ENCODE results near the gene PPM1E. TPM values are rescaled to one million over a fixed set of nuclear protein-coding genes. Genes with fewer than 3 reads are reported as not detected.
"Not testable (repeated sequence)": the region's sequence is repeated elsewhere in the genome, so short reads cannot be mapped to it uniquely, and the experiment has no call there.

Gene PPM1E
- total RNA-seq, 2 experiments from 2014 or later, result 0.07 TPM; not detected in 1

DNA sequence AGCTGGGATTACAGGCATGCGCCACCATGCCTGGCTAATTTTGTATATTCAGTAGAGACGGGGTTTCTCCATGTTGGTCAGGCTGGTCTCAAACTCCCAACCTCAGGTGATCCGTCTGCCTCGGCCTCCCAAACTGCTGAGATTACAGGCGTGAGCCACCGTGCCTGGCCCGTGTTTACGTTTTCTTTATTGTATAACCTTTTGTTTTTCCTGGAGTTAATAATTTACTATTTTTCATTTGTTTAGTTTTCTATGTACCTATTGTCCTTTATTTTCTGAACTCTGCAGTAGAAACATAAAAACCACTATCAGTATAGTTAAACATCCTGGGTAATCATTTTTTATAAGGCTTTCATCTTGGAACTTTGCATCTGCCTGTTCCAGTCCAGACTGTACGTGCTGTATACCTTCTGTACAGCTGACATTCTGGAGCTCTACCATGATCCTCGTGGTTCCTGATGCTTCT lies 73.6 kb downstream of the PPM1E start:
- ChIA-PET CTCF (no interaction called here), POLR2A (no interaction called here)
- Mint-ChIP-seq H3K27ac (no peak overlapping the region), H3K27me3 (peaks cover 9% of the 10 kb centered on the region), H3K36me3 (ENCODE audit: low read depth) (no peaks in the 10 kb centered on the region), H3K4me1 (ENCODE audit: low read depth) (no peaks in the 10 kb centered on the region), H3K9me3 (peaks cover 2% of the 10 kb centered on the region), H3K4me3 (no peak overlapping the region)
- no peak for TF ChIP-seq CTCF (IDR thresholded peaks at IDR 0.05)
- intact Hi-C loops (cut with micrococcal nuclease), result no loop called here
- ATAC-seq (no peak), DNase-seq (no peak)

DNA sequence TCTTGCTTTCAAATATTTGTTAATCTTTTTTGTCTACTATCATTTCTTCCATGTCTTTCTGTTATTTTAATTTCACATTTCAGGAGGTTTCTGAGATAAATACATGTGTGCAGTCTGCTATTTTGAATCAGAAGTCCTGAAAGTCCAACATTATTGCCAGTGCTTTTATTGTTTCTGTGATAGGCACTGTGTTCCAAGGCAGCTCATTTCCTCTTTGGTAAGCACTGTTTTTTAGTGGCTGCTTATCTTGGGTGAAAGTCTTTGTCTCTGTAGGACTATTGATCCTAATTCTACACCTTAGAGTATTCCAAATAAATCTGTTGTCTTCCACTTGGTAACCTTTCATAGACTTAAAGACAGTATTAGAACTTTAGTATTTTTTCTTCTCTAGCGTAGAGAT lies 76.1 kb downstream of the PPM1E start:
- H3K4me3 Mint-ChIP-seq, result no peak overlapping the region
- H3K27me3 Mint-ChIP-seq, result peaks cover 11% of the 10 kb centered on the region
- no peak for TF ChIP-seq CTCF (IDR thresholded peaks at IDR 0.05)
- intact Hi-C loops (cut with micrococcal nuclease), result no loop called here
- ChIA-PET CTCF (no interaction called here), POLR2A (interaction anchor here (0.6 kb wide), 1 partner anchor 312 kb away, joined by 3 read pairs; no protein-coding TSS in a partner anchor)
- no peaks in the 10 kb centered on the region for H3K4me1 Mint-ChIP-seq (ENCODE audit: low read depth)
- DNase-seq, result no peak
- no peak overlapping the region for H3K27ac Mint-ChIP-seq
- no peak for ATAC-seq
- no peaks in the 10 kb centered on the region for H3K36me3 Mint-ChIP-seq (ENCODE audit: low read depth)
- H3K9me3 Mint-ChIP-seq, result peaks cover 2% of the 10 kb centered on the region

- Mint-ChIP-seq H3K36me3 (ENCODE audit: low read depth) (no peaks in the 10 kb centered on the region), H3K9me3 (peaks cover 2% of the 10 kb centered on the region), H3K4me1 (ENCODE audit: low read depth) (no peaks in the 10 kb centered on the region), H3K27me3 (peaks cover 9% of the 10 kb centered on the region), H3K4me3 (no peak overlapping the region), H3K27ac (no peak overlapping the region)
- no peak for TF ChIP-seq CTCF (IDR thresholded peaks at IDR 0.05)
- POLR2A ChIA-PET, result no interaction called here
- intact Hi-C loops (cut with micrococcal nuclease), result no loop called here
- ATAC-seq, result no peak
- no peak for DNase-seq
- CTCF ChIA-PET, result no interaction called here
Measured at GRCh38 chr17:58832514-58832913, 76.9 kb downstream of the PPM1E start.

- ChIA-PET POLR2A (no interaction called here), CTCF (no interaction called here)
- no peak overlapping the region for H3K4me3 Mint-ChIP-seq
- no peak for DNase-seq
- intact Hi-C loops (cut with micrococcal nuclease), result no loop called here
- H3K36me3 Mint-ChIP-seq (ENCODE audit: low read depth), result no peaks in the 10 kb centered on the region
- TF ChIP-seq CTCF (IDR thresholded peaks at IDR 0.05), result no peak
- H3K27ac Mint-ChIP-seq, result no peak overlapping the region
- H3K4me1 Mint-ChIP-seq (ENCODE audit: low read depth), result no peaks in the 10 kb centered on the region
- no peaks in the 10 kb centered on the region for H3K9me3 Mint-ChIP-seq
- no peak for ATAC-seq
- H3K27me3 Mint-ChIP-seq, result peaks cover 11% of the 10 kb centered on the region
Measured at GRCh38 chr17:58837699-58838098, 82.0 kb downstream of the PPM1E start.

DNA sequence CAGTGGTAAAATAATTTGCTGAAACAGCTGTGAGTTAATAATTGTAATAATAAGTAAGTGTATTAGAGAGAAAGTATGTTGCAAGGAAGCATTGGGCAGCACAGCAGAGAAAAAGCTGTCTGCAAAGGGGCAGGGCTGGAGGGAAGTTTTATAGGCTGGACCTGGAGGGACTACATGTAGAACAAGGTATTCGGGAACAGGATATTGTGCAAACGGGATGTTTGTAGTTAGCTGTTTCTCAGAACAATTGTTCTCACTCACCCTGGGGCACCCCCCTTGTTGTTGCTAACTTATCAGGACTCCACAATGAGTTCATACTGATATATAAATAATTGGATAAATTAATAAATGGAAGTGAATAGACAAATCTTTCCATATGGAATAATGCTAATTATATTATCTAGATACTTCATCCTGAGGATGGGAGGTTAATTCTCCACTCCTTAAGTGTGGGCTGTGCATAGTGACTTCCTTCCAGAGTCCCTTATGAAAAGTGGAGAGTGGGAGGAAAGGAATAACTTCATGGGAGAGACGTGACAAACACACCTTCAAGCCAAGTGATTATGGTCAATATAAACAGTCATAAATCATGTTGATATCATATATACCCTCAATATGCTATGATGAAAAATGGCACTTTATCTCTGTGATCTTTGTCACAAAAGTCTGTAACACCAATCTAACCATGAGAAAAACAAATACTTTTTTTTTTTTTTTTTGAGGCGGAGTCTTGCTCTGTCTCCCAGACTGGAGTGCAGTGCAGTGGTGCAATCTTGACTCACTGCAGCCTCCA lies 85.4 kb downstream of the PPM1E start:
- TF ChIP-seq CTCF (IDR thresholded peaks at IDR 0.05), result no peak
- DNase-seq, result no peak
- no peaks in the 10 kb centered on the region for H3K4me1 Mint-ChIP-seq (ENCODE audit: low read depth)
- intact Hi-C loops (cut with micrococcal nuclease), result no loop called here
- no peak overlapping the region for H3K4me3 Mint-ChIP-seq
- CTCF ChIA-PET, result no interaction called here
- H3K27me3 Mint-ChIP-seq, result peaks cover 2% of the 10 kb centered on the region
- no peaks in the 10 kb centered on the region for H3K9me3 Mint-ChIP-seq
- H3K36me3 Mint-ChIP-seq (ENCODE audit: low read depth), result no peaks in the 10 kb centered on the region
- no peak for ATAC-seq
- POLR2A ChIA-PET, result no interaction called here
- H3K27ac Mint-ChIP-seq, result no peak overlapping the region

DNA sequence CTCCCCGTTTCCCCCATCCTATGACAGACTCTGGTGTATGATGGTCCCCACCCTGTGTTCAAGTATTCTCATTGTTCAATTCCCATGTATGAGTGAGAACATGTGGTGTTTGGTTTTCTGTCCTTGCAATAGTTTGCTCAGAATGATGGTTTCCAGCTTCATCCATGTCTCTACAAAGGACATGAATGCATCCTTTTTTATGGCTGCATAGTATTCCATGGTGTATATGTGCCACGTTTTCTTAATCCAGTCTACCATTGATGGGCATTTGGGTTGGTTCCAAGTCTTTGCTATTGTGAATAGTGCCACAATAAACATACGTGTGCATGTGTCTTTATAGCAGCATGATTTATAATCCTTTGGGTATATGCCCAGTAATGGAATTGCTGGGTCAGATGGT lies 90.8 kb downstream of the PPM1E start:
- H3K4me3 Mint-ChIP-seq; CTCF ChIA-PET; H3K4me1 Mint-ChIP-seq (ENCODE audit: low read depth); H3K36me3 Mint-ChIP-seq (ENCODE audit: low read depth); H3K9me3 Mint-ChIP-seq; intact Hi-C loops (cut with micrococcal nuclease); ATAC-seq; H3K27ac Mint-ChIP-seq; DNase-seq; POLR2A ChIA-PET: not testable (repeated sequence)
- H3K27me3 Mint-ChIP-seq, result peaks cover 19% of the 10 kb centered on the region

DNA sequence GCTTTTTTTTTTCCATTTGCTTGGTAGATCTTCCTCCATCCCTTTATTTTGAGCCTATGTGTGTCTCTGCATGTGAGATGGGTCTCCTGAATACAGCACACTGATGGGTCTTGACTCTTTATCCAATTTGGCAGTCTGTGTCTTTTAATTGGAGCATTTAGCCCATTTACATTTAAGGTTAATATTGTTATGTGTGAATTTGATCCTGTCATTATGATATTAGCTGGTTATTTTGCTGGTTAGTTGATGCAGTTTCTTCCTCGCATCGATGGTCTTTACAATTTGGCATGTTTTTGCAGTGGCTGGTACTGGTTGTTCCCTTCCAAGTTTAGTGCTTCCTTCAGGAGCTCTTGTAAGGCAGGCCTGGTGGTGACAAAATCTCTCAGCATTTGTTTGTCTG lies 94.5 kb downstream of the PPM1E start:
- H3K27ac Mint-ChIP-seq; ATAC-seq; H3K36me3 Mint-ChIP-seq (ENCODE audit: low read depth); H3K4me3 Mint-ChIP-seq; CTCF ChIA-PET; DNase-seq; POLR2A ChIA-PET; intact Hi-C loops (cut with micrococcal nuclease); H3K4me1 Mint-ChIP-seq (ENCODE audit: low read depth); H3K9me3 Mint-ChIP-seq: not testable (repeated sequence)
- H3K27me3 Mint-ChIP-seq, result peaks cover 34% of the 10 kb centered on the region
